Thyroid gland (tissue), 4 donors: ENCODE measurements around the gene TMEM273. TPM values are rescaled to one million over a fixed set of nuclear protein-coding genes. Genes with fewer than 3 reads are reported as not detected.

Source experiments
- DNase-seq, 2 donors: peaks; one replicate each; pipeline ENCODE4 v3.0.0-alpha.2; 2019
- H3K27ac ChIP-seq, 3 donors: fragments of 200-600 bp; sonication (generic); 1 replicate in 2 of 3; 2 replicates in 1 of 3; pipeline ENCODE4 v1.5.1; 2016 to 2019; ENCODE audit warnings: mild to moderate bottlenecking in 1 of 3, moderate library complexity in 1 of 3
- H3K27me3 ChIP-seq: fragments of 200-600 bp; sonication (generic); one replicate; pipeline ENCODE4 v1.5.1; 2019
- H3K36me3 ChIP-seq, 2 donors: fragments of 200-600 bp; sonication (generic); one replicate each; pipeline ENCODE4 v1.5.1; 2016 to 2019
- H3K4me1 ChIP-seq, 2 donors: fragments of 200-600 bp; sonication (generic); one replicate each; pipeline ENCODE4 v1.5.1; 2017 to 2019
- H3K4me3 ChIP-seq, 3 donors: fragments of 200-600 bp; sonication (generic); replicated peaks in 1 of 3; 1 replicate in 2 of 3; 2 replicates in 1 of 3; pipeline ENCODE4 v1.5.1; 2016; ENCODE audit warnings: mild to moderate bottlenecking in 1 of 3
- H3K9me3 ChIP-seq: fragments of 200-600 bp; sonication (generic); one replicate; pipeline ENCODE4 v1.5.1; 2017
- POLR2A ChIP-seq, 2 donors: fragments of 450-650 bp; IDR thresholded peaks; one replicate each; pipeline ENCODE4 v1.6.1; 2017; ENCODE audit warnings: antibody characterized with exemption in 2 of 2, mild to moderate bottlenecking in 2 of 2, moderate library complexity in 1 of 2
- WGBS, 2 donors: methylation state at CpG; one replicate each; pipeline ENCODE4 v1.1.5; 2017; 5-methylcytosine and 5-hydroxymethylcytosine counted together
- intact Hi-C: fragments of 100-400 bp; cut with DNase I; formaldehyde crosslinking; loops from one replicate; pipeline ENCODE4 v1.15.1; 2023
- total RNA-seq, 4 donors: library from RNA; depleted of rRNA; stranded (reverse); fragments of >200 nt; gene quantifications; one replicate each; pipeline ENCODE4 v1.2.3, GENCODE V29; 2016
- TF ChIP-seq, protein P1 (sequence below), 6 experiments: fragments of 200-600 bp in 3 of 6; fragments of 450-650 bp in 3 of 6; sonication (generic) in 3 of 6; IDR thresholded peaks; one replicate each; pipeline ENCODE4 v1.5.1; 2016 to 2019; ENCODE audit warnings: antibody characterized with exemption in 6 of 6, mild to moderate bottlenecking in 2 of 6, inconsistent platforms in 1 of 6, moderate library complexity in 1 of 6

TMEM273 gene
- total RNA-seq, 4 donors from 2014 or later, result 4.2 to 15.0 (median 13.2) TPM

- intact Hi-C loops, result no loop called here
- WGBS, 2 donors, result 80 to 96% methylated on average over 3 to 6 of the region's 7 CpGs
- TF ChIP-seq POLR2A (IDR thresholded peaks at IDR 0.05), result no peak
- TF ChIP-seq, protein P1, sequence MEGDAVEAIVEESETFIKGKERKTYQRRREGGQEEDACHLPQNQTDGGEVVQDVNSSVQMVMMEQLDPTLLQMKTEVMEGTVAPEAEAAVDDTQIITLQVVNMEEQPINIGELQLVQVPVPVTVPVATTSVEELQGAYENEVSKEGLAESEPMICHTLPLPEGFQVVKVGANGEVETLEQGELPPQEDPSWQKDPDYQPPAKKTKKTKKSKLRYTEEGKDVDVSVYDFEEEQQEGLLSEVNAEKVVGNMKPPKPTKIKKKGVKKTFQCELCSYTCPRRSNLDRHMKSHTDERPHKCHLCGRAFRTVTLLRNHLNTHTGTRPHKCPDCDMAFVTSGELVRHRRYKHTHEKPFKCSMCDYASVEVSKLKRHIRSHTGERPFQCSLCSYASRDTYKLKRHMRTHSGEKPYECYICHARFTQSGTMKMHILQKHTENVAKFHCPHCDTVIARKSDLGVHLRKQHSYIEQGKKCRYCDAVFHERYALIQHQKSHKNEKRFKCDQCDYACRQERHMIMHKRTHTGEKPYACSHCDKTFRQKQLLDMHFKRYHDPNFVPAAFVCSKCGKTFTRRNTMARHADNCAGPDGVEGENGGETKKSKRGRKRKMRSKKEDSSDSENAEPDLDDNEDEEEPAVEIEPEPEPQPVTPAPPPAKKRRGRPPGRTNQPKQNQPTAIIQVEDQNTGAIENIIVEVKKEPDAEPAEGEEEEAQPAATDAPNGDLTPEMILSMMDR (IDR thresholded peaks at IDR 0.05), result no peak
- no peaks in the 10 kb centered on the region for H3K4me1 ChIP-seq
- H3K36me3 ChIP-seq, result no peaks in the 10 kb centered on the region
- H3K27ac ChIP-seq, result no peak overlapping the region
- no peaks in the 10 kb centered on the region for H3K9me3 ChIP-seq
- no peaks in the 10 kb centered on the region for H3K27me3 ChIP-seq
- H3K4me3 ChIP-seq, result no peak overlapping the region
- DNase-seq, result no peak
These were observed 16.7 kb downstream of the TMEM273 start for GRCh38 chr10:49171326-49172060.

DNA sequence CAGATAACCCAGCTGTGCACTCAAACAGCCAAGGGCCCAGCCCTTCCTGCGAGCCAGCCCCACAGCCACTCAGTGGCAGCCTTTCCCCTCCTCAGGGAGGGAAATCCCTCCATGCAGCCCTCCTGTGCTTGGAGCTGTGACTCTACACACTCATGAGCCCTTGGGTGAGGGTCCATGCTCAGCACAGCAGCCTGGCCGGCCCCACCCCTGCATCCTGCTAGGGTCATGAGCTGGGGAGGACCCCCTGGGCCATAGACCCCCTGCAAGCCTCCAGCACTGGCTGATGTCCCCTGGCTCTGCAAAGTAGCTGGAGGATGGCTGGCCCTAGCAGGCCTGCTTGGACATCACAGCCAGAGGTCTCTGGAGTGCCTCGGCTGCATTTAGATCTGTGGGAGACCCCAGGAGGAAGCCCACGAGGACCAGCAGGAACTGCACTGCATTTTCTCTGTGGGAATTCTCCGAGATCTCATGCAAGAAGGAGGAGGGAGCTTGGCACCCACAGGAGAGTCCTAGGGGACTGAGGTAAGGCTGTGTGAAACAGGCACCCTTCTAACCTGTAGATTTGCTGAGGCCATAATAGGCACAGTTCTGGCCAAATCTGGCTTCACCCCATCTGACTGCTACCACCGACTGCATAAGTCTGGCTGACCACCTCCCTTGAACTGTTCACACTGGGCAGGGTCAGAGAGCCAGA lies 17.4 kb downstream of the TMEM273 start:
- no peak for DNase-seq
- H3K36me3 ChIP-seq, result no peaks in the 10 kb centered on the region
- intact Hi-C loops, result no loop called here
- TF ChIP-seq, protein P1 (IDR thresholded peaks at IDR 0.05), result no peak
- TF ChIP-seq POLR2A (IDR thresholded peaks at IDR 0.05), result no peak
- H3K4me3 ChIP-seq, result no peak overlapping the region
- no peaks in the 10 kb centered on the region for H3K4me1 ChIP-seq
- no peaks in the 10 kb centered on the region for H3K9me3 ChIP-seq
- WGBS, 2 donors, result 68 to 85% methylated on average over 2 to 4 of the region's 6 CpGs
- H3K27ac ChIP-seq, result no peak overlapping the region
- H3K27me3 ChIP-seq, result no peaks in the 10 kb centered on the region

- H3K9me3 ChIP-seq, result no peaks in the 10 kb centered on the region
- intact Hi-C loops, result no loop called here
- H3K4me1 ChIP-seq, result no peaks in the 10 kb centered on the region
- no peak overlapping the region for H3K4me3 ChIP-seq
- H3K36me3 ChIP-seq, result no peaks in the 10 kb centered on the region
- no peak overlapping the region for H3K27ac ChIP-seq
- TF ChIP-seq, protein P1 (IDR thresholded peaks at IDR 0.05), result no peak
- no peak for TF ChIP-seq POLR2A (IDR thresholded peaks at IDR 0.05)
- no peaks in the 10 kb centered on the region for H3K27me3 ChIP-seq
- 86 to 88% methylated on average over 4 of the region's 4 CpGs for WGBS, 2 donors
- DNase-seq, result no peak
These were observed 18.4 kb downstream of the TMEM273 start for GRCh38 chr10:49169776-49170175.

GRCh38 chr10:49168831-49169500 lies 19.2 kb downstream of the TMEM273 start:
- Histone ChIP-seq H3K4me1 (no peaks in the 10 kb centered on the region), H3K36me3 (no peaks in the 10 kb centered on the region), H3K9me3 (no peaks in the 10 kb centered on the region), H3K27me3 (no peaks in the 10 kb centered on the region), H3K27ac (no peak overlapping the region), H3K4me3 (no peak overlapping the region)
- no peak for DNase-seq
- no peak for TF ChIP-seq POLR2A (IDR thresholded peaks at IDR 0.05)
- TF ChIP-seq, protein P1 (IDR thresholded peaks at IDR 0.05), result no peak
- intact Hi-C loops, result no loop called here
- WGBS, 2 donors, result 88 to 96% methylated on average over 6 of the region's 6 CpGs

DNA sequence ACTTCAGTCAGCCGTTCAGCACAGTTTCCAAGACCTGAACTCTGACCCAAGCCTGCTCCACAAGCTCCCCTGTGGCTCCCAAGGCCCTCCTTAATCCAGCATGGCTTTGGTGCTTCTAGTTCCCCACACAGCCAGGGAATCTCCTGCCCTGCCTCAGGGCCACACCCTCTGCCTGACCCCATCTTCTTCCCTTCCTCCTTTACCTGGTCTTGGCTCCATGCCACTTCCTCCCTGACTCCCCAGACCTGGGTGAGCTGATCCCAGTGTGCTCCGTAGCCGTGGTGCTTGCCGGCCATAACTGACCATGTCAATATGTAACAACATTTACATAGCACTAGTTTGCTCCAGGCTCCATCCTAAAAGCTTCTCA lies 20.0 kb downstream of the TMEM273 start:
- Histone ChIP-seq H3K4me1 (no peaks in the 10 kb centered on the region), H3K4me3 (no peak overlapping the region), H3K27me3 (no peaks in the 10 kb centered on the region), H3K36me3 (no peaks in the 10 kb centered on the region), H3K9me3 (no peaks in the 10 kb centered on the region), H3K27ac (no peak overlapping the region)
- intact Hi-C loops, result no loop called here
- no peak for TF ChIP-seq POLR2A (IDR thresholded peaks at IDR 0.05)
- TF ChIP-seq, protein P1 (IDR thresholded peaks at IDR 0.05), result no peak
- DNase-seq, result no peak
- 87 to 88% methylated on average over 4 of the region's 4 CpGs for WGBS, 2 donors
